H1 (cell line): ENCODE measurements around the gene IQCF6. TPM values are rescaled to one million over a fixed set of nuclear protein-coding genes. Genes with fewer than 3 reads are reported as not detected.
A peak's percentile ranks its signal among the peaks of the same experiment; 100 is the strongest.

Experiments
- CTCF ChIA-PET: fragments of 300-600 bp; sonication (Branson Sonifier 250); formaldehyde crosslinking; loops from one replicate; lab custom pipeline; 2021; ENCODE audit not compliant: partially characterized antibody; lab: Charles Lee
- POLR2A ChIA-PET: fragments of 300-600 bp; sonication (Branson Sonifier 250); formaldehyde crosslinking; loops from one replicate; lab custom pipeline; 2021; ENCODE audit warnings: inconsistent platforms; ENCODE audit not compliant: partially characterized antibody; lab: Charles Lee
- DNase-seq, 2 experiments: peaks; one replicate each; pipeline versions ENCODE4 v3.0.0 to v3.0.0-alpha.2; 2010 to 2022; ENCODE audit warnings: low spot score in 2 of 2, low read depth in 1 of 2, mixed read lengths in 1 of 2
- FAIRE-seq: peaks from 2 replicates; lab custom pipeline; 2011; peaks lifted over from hg19 to GRCh38; lab: Jason Lieb, UNC
- H2AFZ ChIP-seq: 2 replicates; pipeline ENCODE4 v1.8.1; 2012; ENCODE audit warnings: low read length, inconsistent platforms
- H2AK5ac ChIP-seq: 2 replicates; pipeline ENCODE4 v1.6.1; 2013; ENCODE audit warnings: low read depth, low read length
- H2BK120ac ChIP-seq: replicated peaks from 2 replicates; pipeline ENCODE3; 2013; ENCODE audit warnings: low read depth, low read length, inconsistent platforms
- H2BK12ac ChIP-seq: 2 replicates; pipeline ENCODE4 v1.6.1; 2013; ENCODE audit warnings: low read depth, low read length
- H2BK15ac ChIP-seq: 2 replicates; pipeline ENCODE4 v1.6.1; 2013; ENCODE audit warnings: low read length
- H2BK20ac ChIP-seq: 2 replicates; pipeline ENCODE4 v1.6.1; 2013; ENCODE audit warnings: low read length
- H2BK5ac ChIP-seq: 2 replicates; pipeline ENCODE4 v1.6.1; 2013; ENCODE audit warnings: low read depth, low read length
- H3K14ac ChIP-seq: 2 replicates; pipeline ENCODE4 v1.6.1; 2013; ENCODE audit warnings: inconsistent platforms; ENCODE audit not compliant: insufficient read length
- H3K18ac ChIP-seq: 2 replicates; pipeline ENCODE4 v1.6.1; 2013; ENCODE audit warnings: low read length; ENCODE audit errors: extremely low read depth
- H3K23ac ChIP-seq: 2 replicates; pipeline ENCODE4 v1.6.1; 2013; ENCODE audit warnings: inconsistent platforms; ENCODE audit not compliant: insufficient read length
- H3K23me2 ChIP-seq: 2 replicates; pipeline ENCODE4 v1.6.1; 2013; ENCODE audit warnings: low read depth, low read length
- H3K27ac ChIP-seq: 2 replicates; pipeline ENCODE4 v1.6.1; 2011; ENCODE audit warnings: low read depth, low read length, inconsistent platforms
- H3K27me3 ChIP-seq, 4 experiments: replicated peaks in 1 of 4; 1 replicate in 1 of 4; 2 replicates in 3 of 4; pipeline versions ENCODE4 v1.6.1 to v1.8.1; 2011 to 2013; ENCODE audit warnings: low read length in 3 of 4, mild to moderate bottlenecking in 3 of 4, inconsistent platforms in 2 of 4, mixed read lengths in 2 of 4, moderate library complexity in 1 of 4; ENCODE audit not compliant: control insufficient read depth in 3 of 4, insufficient read depth in 3 of 4; ENCODE audit errors: extremely low read depth in 1 of 4
- H3K36me3 ChIP-seq, 4 experiments: 2 replicates each; pipeline versions ENCODE4 v1.6.1 to v1.8.1; 2011 to 2013; ENCODE audit warnings: mild to moderate bottlenecking in 4 of 4, low read length in 3 of 4, moderate library complexity in 2 of 4, control low read depth in 1 of 4, inconsistent platforms in 1 of 4; ENCODE audit not compliant: insufficient read depth in 4 of 4, control insufficient read depth in 2 of 4
- H3K4ac ChIP-seq: replicated peaks from 2 replicates; pipeline ENCODE3; 2013; ENCODE audit warnings: low read length, low read depth, mixed read lengths, inconsistent platforms; ENCODE audit not compliant: insufficient read length
- H3K4me1 ChIP-seq, 4 experiments: replicated peaks in 1 of 4; 1 replicate in 1 of 4; 2 replicates in 3 of 4; pipeline versions ENCODE4 v1.6.1 to v1.8.1; 2011 to 2013; ENCODE audit warnings: low read length in 3 of 4, inconsistent platforms in 2 of 4, mixed read lengths in 1 of 4; ENCODE audit not compliant: insufficient read depth in 4 of 4, control insufficient read depth in 3 of 4
- H3K4me2 ChIP-seq, 2 experiments: 2 replicates each; pipeline versions ENCODE4 v1.6.1 to v1.8.1; 2011 to 2013; ENCODE audit warnings: low read depth in 2 of 2, low read length in 2 of 2, control low read depth in 1 of 2, inconsistent platforms in 1 of 2, mild to moderate bottlenecking in 1 of 2; ENCODE audit not compliant: insufficient read depth in 1 of 2
- H3K4me3 ChIP-seq, 4 experiments: fragments of 200-600, 300-600 bp in 1 of 4; sonication (generic), shearing (Covaris generic), sonication (Bioruptor Twin) in 1 of 4; 2 replicates each; pipeline versions ENCODE4 v1.5.1 to v1.8.1; 2011 to 2016; ENCODE audit warnings: low read length in 4 of 4, low read depth in 3 of 4, control low read depth in 2 of 4, inconsistent platforms in 2 of 4, mild to moderate bottlenecking in 2 of 4, mixed read lengths in 1 of 4, moderate library complexity in 1 of 4; ENCODE audit not compliant: insufficient read depth in 2 of 4; ENCODE audit errors: extremely low read depth in 1 of 4
- H3K56ac ChIP-seq: replicated peaks from 2 replicates; pipeline ENCODE3; 2013; ENCODE audit warnings: low read depth, mild to moderate bottlenecking, mixed read lengths, low read length, inconsistent platforms; ENCODE audit not compliant: insufficient read length
- H3K79me1 ChIP-seq: 2 replicates; pipeline ENCODE4 v1.6.1; 2013; ENCODE audit warnings: low read depth, low read length, control low read depth
- H3K79me2 ChIP-seq, 2 experiments: 2 replicates each; pipeline versions ENCODE4 v1.6.1 to v1.8.1; 2012 to 2013; ENCODE audit warnings: low read length in 2 of 2, mild to moderate bottlenecking in 2 of 2, inconsistent platforms in 1 of 2; ENCODE audit not compliant: insufficient read depth in 2 of 2, control insufficient read depth in 1 of 2
- H3K9ac ChIP-seq, 4 experiments: replicated peaks in 1 of 4; 1 replicate in 1 of 4; 2 replicates in 3 of 4; pipeline versions ENCODE4 v1.6.1 to v1.8.1; 2011 to 2013; ENCODE audit warnings: low read depth in 3 of 4, low read length in 3 of 4, control low read depth in 2 of 4, mild to moderate bottlenecking in 2 of 4, moderate library complexity in 2 of 4, inconsistent platforms in 1 of 4; ENCODE audit errors: extremely low read depth in 1 of 4
- H3K9me3 ChIP-seq, 2 experiments: 2 replicates each; pipeline versions ENCODE4 v1.6.1 to v1.8.1; 2012 to 2013; ENCODE audit warnings: mild to moderate bottlenecking in 2 of 2, moderate library complexity in 2 of 2, control low read depth in 1 of 2, inconsistent platforms in 1 of 2, low read depth in 1 of 2, low read length in 1 of 2, mixed read lengths in 1 of 2; ENCODE audit not compliant: insufficient read depth in 2 of 2
- H4K20me1 ChIP-seq, 2 experiments: replicated peaks in 1 of 2; 2 replicates each; pipeline versions ENCODE3 to v1.8.1; 2011 to 2013; ENCODE audit warnings: inconsistent platforms in 2 of 2, low read length in 2 of 2, mild to moderate bottlenecking in 1 of 2; ENCODE audit not compliant: insufficient read depth in 2 of 2, control insufficient read depth in 1 of 2
- H4K5ac ChIP-seq: 2 replicates; pipeline ENCODE4 v1.6.1; 2013; ENCODE audit warnings: low read length, low read depth, mixed read lengths, inconsistent platforms; ENCODE audit not compliant: insufficient read length
- H4K8ac ChIP-seq: 2 replicates; pipeline ENCODE4 v1.8.0; 2013; ENCODE audit warnings: mild to moderate bottlenecking, moderate library complexity, low read length, inconsistent platforms; ENCODE audit not compliant: insufficient read depth; ENCODE audit errors: extremely low read depth
- H4K91ac ChIP-seq: replicated peaks from 2 replicates; pipeline ENCODE3; 2013; ENCODE audit warnings: low read length, mixed read lengths, inconsistent platforms; ENCODE audit not compliant: insufficient read length
- BRCA1 ChIP-seq: IDR thresholded peaks from 2 replicates; pipeline ENCODE4 v1.6.1; 2012; ENCODE audit warnings: low read depth, low read length, improper control_type of control experiment
- CTCF ChIP-seq, 3 experiments: IDR thresholded peaks; 1 replicate in 2 of 3; 2 replicates in 1 of 3; pipeline versions ENCODE4 v1.5.1 to v1.6.1; 2011; ENCODE audit warnings: low read length in 3 of 3, mild to moderate bottlenecking in 3 of 3, inconsistent platforms in 2 of 3, low read depth in 1 of 3, moderate library complexity in 1 of 3; ENCODE audit not compliant: insufficient read depth in 1 of 3; ENCODE audit errors: control extremely low read depth in 1 of 3
- EGR1 ChIP-seq: IDR thresholded peaks from 2 replicates; pipeline ENCODE4 v1.6.1; 2011; ENCODE audit warnings: low read depth, low read length, borderline replicate concordance
- SIN3A ChIP-seq, 2 experiments: IDR thresholded peaks in 1 of 2; conservative IDR thresholded peaks in 1 of 2; 2 replicates each; pipeline ENCODE4 v1.6.1; 2011 to 2012; ENCODE audit warnings: low read length in 2 of 2, improper control_type of control experiment in 1 of 2, low read depth in 1 of 2, mild to moderate bottlenecking in 1 of 2
- TAF7 ChIP-seq: optimal IDR thresholded peaks from 2 replicates; pipeline ENCODE3; 2011; ENCODE audit warnings: low read depth, mild to moderate bottlenecking, inconsistent platforms, low read length, moderate library complexity, borderline replicate concordance
- YY1 ChIP-seq: IDR thresholded peaks from 2 replicates; pipeline ENCODE4 v1.6.1; 2011; ENCODE audit warnings: low read depth, mild to moderate bottlenecking, low read length
- WGBS, 2 experiments: shearing (Covaris generic) in 1 of 2; methylation state at CpG; one replicate each; pipeline versions ENCODE4 v1.1.6 to v1.1.7; 2013 to 2015; ENCODE audit warnings: low lambda C conversion rate in 2 of 2, mixed read lengths in 2 of 2, inconsistent platforms in 1 of 2, low coverage in 1 of 2, missing lambda C conversion rate in 1 of 2; ENCODE audit not compliant: insufficient replicate concordance in 2 of 2, insufficient coverage in 1 of 2, insufficient read length in 1 of 2; ENCODE audit errors: extremely low coverage in 1 of 2, missing lambda C conversion rate in 1 of 2; 5-methylcytosine and 5-hydroxymethylcytosine counted together
- polyA plus RNA-seq, 7 experiments: library from polyadenylated mRNA; depleted of rRNA in 3 of 7; stranded (reverse) in 5 of 7; unstranded in 2 of 7; fragments of >200 nt in 5 of 7; fragments of 200-250 nt in 2 of 7; gene quantifications; 1 replicate in 5 of 7; 2 replicates in 1 of 7; 4 replicates in 1 of 7; pipeline versions ENCODE4 v1.2.1 to v1.2.3, GENCODE V29; 2011 to 2013; ENCODE audit warnings: missing spikeins in 2 of 7, mixed read lengths in 2 of 7
- total RNA-seq: library from RNA; stranded (reverse); fragmentation: NEBNext Ultra II Directional; extraction: Animal tissue kit (Norgen Biotek cat#: 25700); gene quantifications from 2 replicates; pipeline ENCODE4 v1.2.1, GENCODE V29; 2021
- TF ChIP-seq, protein P1 (sequence below): IDR thresholded peaks from 2 replicates; pipeline ENCODE4 v1.6.1; 2012; ENCODE audit warnings: low read length, inconsistent platforms
- TF ChIP-seq, protein P2 (sequence below): IDR thresholded peaks from 2 replicates; pipeline ENCODE4 v1.6.1; 2011; ENCODE audit warnings: low read length, improper control_type of control experiment

The IQCF6 gene
- total and polyA plus RNA-seq, 2 of the 8 experiments (the other 6 are each of a cell fraction or from before 2014, with no cell fraction given): not detected

DNA sequence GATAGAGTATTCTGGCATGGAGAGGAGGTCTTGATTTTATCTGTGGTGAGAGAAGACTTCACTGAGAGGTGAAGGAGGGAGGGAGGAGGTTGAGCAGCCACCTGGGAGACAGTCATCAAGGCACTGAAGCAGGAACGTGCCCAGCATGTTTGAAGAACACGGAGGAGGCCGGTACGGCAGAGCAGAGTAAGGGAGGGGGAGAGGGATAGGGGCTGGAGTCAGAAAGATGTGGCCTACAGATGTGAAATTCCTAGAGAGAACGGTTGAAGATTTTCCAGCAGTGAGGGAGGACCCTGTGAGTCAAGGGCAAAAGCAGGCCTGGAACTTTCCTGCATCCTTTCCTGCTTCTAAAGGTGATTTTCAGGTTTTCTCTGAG is 21.7 kb upstream of the IQCF6 start:
- Histone ChIP-seq H4K8ac (no peak overlapping the region), H4K91ac (no peak overlapping the region), H3K18ac (no peak overlapping the region), H3K9ac (no peak overlapping the region), H3K4me2 (no peak overlapping the region), H2BK120ac (no peak overlapping the region)
- ChIA-PET CTCF (interaction anchor here (0.6 to 11.0 kb wide), 20 partner anchors 13 to 900 kb away, joined by 3 to 108 read pairs (median 3); no protein-coding TSS in a partner anchor), POLR2A (interaction anchor here (0.7 kb wide), 1 partner anchor 1584 kb away, joined by 3 read pairs; no protein-coding TSS in a partner anchor)
- FAIRE-seq: no peak
- no peak for TF ChIP-seq BRCA1
- no peak for TF ChIP-seq YY1
- no peak for TF ChIP-seq SIN3A (conservative IDR thresholded peaks at IDR 0.05 in 1 of 2, IDR thresholded peaks at IDR 0.05 in 1 of 2; ENCODE audit: low read depth in 1 of 2, low read length in 2 of 2)
- TF ChIP-seq EGR1: no peak
- TF ChIP-seq, protein P1, sequence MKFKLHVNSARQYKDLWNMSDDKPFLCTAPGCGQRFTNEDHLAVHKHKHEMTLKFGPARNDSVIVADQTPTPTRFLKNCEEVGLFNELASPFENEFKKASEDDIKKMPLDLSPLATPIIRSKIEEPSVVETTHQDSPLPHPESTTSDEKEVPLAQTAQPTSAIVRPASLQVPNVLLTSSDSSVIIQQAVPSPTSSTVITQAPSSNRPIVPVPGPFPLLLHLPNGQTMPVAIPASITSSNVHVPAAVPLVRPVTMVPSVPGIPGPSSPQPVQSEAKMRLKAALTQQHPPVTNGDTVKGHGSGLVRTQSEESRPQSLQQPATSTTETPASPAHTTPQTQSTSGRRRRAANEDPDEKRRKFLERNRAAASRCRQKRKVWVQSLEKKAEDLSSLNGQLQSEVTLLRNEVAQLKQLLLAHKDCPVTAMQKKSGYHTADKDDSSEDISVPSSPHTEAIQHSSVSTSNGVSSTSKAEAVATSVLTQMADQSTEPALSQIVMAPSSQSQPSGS: no peak
- no peak for TF ChIP-seq CTCF (IDR thresholded peaks at IDR 0.05; ENCODE audit: control extremely low read depth in 1 of 3, insufficient read depth in 1 of 3, low read depth in 1 of 3, low read length in 3 of 3)
- no peak for TF ChIP-seq TAF7
- TF ChIP-seq, protein P2, sequence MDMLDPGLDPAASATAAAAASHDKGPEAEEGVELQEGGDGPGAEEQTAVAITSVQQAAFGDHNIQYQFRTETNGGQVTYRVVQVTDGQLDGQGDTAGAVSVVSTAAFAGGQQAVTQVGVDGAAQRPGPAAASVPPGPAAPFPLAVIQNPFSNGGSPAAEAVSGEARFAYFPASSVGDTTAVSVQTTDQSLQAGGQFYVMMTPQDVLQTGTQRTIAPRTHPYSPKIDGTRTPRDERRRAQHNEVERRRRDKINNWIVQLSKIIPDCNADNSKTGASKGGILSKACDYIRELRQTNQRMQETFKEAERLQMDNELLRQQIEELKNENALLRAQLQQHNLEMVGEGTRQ: no peak
- TF ChIP-seq, all 59 proteins: peak for 0
- no peak overlapping the region for H2BK15ac ChIP-seq
- no peaks in the 10 kb centered on the region for H3K23me2 ChIP-seq
- no peaks in the 10 kb centered on the region for H4K20me1 ChIP-seq
- DNase-seq: no peak
- no peaks in the 10 kb centered on the region for H3K27me3 ChIP-seq
- H3K9me3 ChIP-seq: no peaks in the 10 kb centered on the region
- H2BK12ac ChIP-seq: 0 out of 2 replicates have a peak overlapping the region, but pooled peaks have one; percentile 44
- H2BK20ac ChIP-seq: 0 out of 2 replicates have a peak overlapping the region, but pooled peaks have one; percentile 62
- H3K4me3 ChIP-seq: no peak overlapping the region
- H2AK5ac ChIP-seq: no peak overlapping the region; the same call in 1 of the 2 replicates
- peaks cover 6 to 24% (median 19%) of the 10 kb centered on the region in 4 experiments; a peak in 6 of 7 replicates for H3K4me1 ChIP-seq
- no peak overlapping the region for H3K4ac ChIP-seq
- no peaks in the 10 kb centered on the region for H3K79me1 ChIP-seq
- H3K27ac ChIP-seq: no peak overlapping the region
- H2AFZ ChIP-seq: no peak overlapping the region
- no peaks in the 10 kb centered on the region for H3K79me2 ChIP-seq
- H2BK5ac ChIP-seq: no peak overlapping the region
- no peak overlapping the region for H3K14ac ChIP-seq
- H4K5ac ChIP-seq: no peak overlapping the region
- no peak overlapping the region for H3K23ac ChIP-seq
- 92% methylated on average over 5 of the region's 5 CpGs; no CpG with 5 or more reads in 1 of the 2 experiments for WGBS, 2 experiments
- H3K36me3 ChIP-seq: no peaks in the 10 kb centered on the region
- no peak overlapping the region for H3K56ac ChIP-seq
